Measurements from ENCODE around the gene CPS1.

Gene CPS1

DNA sequence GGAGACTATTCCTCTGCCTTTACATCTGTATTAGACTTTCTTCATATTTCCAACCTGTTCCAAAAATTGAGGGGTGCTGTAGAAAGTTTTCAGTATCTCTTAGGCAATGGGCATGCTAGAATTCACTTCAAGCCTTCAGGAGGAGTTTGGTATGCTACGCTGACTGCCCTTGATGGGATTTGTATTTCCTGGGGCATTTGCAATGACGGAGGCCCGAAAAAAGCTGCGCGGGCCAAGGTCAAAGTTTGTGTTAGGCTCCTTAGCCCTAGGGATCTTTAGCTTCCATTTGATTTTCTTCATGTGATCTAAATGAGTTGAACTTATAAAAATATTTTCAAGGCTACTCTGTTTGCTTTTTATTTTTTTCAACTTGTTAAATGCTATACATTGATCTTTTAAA is 5.1 kb downstream of the CPS1 start:
- TF ChIP-seq FOXP2 (optimal IDR thresholded peaks at IDR 0.05; ENCODE audit: borderline replicate concordance, extremely low read depth, extremely low read length, insufficient read depth) (no peak), POLR2AphosphoS5 (IDR thresholded peaks at IDR 0.05; ENCODE audit: low read depth, low read length) (no peak), SIN3A (IDR thresholded peaks at IDR 0.05; ENCODE audit: borderline replicate concordance, insufficient read depth, low read length) (no peak), TAF1 (IDR thresholded peaks at IDR 0.05; ENCODE audit: borderline replicate concordance, insufficient read depth, low read length) (no peak)
- TF ChIP-seq, protein P1, sequence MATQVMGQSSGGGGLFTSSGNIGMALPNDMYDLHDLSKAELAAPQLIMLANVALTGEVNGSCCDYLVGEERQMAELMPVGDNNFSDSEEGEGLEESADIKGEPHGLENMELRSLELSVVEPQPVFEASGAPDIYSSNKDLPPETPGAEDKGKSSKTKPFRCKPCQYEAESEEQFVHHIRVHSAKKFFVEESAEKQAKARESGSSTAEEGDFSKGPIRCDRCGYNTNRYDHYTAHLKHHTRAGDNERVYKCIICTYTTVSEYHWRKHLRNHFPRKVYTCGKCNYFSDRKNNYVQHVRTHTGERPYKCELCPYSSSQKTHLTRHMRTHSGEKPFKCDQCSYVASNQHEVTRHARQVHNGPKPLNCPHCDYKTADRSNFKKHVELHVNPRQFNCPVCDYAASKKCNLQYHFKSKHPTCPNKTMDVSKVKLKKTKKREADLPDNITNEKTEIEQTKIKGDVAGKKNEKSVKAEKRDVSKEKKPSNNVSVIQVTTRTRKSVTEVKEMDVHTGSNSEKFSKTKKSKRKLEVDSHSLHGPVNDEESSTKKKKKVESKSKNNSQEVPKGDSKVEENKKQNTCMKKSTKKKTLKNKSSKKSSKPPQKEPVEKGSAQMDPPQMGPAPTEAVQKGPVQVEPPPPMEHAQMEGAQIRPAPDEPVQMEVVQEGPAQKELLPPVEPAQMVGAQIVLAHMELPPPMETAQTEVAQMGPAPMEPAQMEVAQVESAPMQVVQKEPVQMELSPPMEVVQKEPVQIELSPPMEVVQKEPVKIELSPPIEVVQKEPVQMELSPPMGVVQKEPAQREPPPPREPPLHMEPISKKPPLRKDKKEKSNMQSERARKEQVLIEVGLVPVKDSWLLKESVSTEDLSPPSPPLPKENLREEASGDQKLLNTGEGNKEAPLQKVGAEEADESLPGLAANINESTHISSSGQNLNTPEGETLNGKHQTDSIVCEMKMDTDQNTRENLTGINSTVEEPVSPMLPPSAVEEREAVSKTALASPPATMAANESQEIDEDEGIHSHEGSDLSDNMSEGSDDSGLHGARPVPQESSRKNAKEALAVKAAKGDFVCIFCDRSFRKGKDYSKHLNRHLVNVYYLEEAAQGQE (IDR thresholded peaks at IDR 0.05; ENCODE audit: insufficient read depth in 1 of 2, low read depth in 2 of 2, low read length in 2 of 2): no peak

DNA sequence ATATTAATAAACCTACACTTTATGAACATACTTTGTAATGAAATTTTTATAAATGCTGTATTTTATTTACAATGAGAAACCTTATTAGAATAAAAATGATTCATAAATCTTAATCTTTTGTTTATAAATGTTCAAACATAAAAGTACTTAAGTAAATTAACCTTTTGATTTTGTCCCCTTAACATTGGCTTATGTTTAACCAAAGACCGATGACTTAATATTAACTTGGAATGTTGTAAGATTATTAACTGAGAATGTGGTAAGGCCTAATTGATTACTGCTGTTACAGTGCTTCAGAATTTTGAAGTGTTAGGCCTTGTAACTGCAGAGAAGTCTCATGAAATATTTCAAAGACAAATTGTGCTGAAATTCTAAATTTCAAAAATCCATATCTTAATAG is 5.7 kb downstream of the CPS1 start:
- TF ChIP-seq, protein P1 (IDR thresholded peaks at IDR 0.05; ENCODE audit: insufficient read depth in 1 of 2, low read depth in 2 of 2, low read length in 2 of 2): no peak
- TF ChIP-seq SIN3A (IDR thresholded peaks at IDR 0.05; ENCODE audit: borderline replicate concordance, insufficient read depth, low read length): no peak
- TF ChIP-seq POLR2AphosphoS5 (IDR thresholded peaks at IDR 0.05; ENCODE audit: low read depth, low read length): no peak
- TF ChIP-seq TAF1 (IDR thresholded peaks at IDR 0.05; ENCODE audit: borderline replicate concordance, insufficient read depth, low read length): no peak
- no peak for TF ChIP-seq FOXP2 (optimal IDR thresholded peaks at IDR 0.05; ENCODE audit: borderline replicate concordance, extremely low read depth, extremely low read length, insufficient read depth)

DNA sequence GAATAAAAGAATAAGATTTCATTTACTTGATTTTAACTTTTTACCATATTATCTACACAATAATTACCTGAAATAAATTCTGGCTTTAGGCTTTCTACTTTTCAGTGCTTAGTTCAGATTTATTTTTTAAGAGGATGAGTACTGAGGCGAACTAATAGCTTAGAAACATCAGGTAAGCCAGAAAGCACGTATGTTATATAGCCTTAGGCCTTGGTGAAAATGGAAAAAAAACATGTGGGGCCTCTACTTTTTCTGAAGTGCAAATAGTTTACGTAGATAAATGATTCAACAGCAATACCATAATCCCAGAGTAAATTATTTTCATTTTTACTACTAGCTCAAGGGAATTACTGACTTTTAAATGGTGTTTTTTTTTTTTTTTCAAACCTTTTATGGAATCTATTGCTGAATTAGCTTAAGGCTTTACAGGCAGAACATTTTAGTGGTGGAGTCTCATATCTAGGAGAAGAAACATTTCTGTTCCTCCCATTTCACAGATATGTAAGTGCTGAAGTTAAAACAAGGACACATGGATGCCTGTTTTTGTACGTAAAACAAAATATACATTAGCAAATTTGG is 6.2 kb downstream of the CPS1 start:
- TF ChIP-seq FOXP2 (optimal IDR thresholded peaks at IDR 0.05; ENCODE audit: borderline replicate concordance, extremely low read depth, extremely low read length, insufficient read depth): no peak
- TF ChIP-seq, protein P1 (IDR thresholded peaks at IDR 0.05; ENCODE audit: insufficient read depth in 1 of 2, low read depth in 2 of 2, low read length in 2 of 2): no peak
- TF ChIP-seq SIN3A (IDR thresholded peaks at IDR 0.05; ENCODE audit: borderline replicate concordance, insufficient read depth, low read length): no peak
- TF ChIP-seq POLR2AphosphoS5 (IDR thresholded peaks at IDR 0.05; ENCODE audit: low read depth, low read length): no peak
- TF ChIP-seq TAF1 (IDR thresholded peaks at IDR 0.05; ENCODE audit: borderline replicate concordance, insufficient read depth, low read length): no peak

DNA sequence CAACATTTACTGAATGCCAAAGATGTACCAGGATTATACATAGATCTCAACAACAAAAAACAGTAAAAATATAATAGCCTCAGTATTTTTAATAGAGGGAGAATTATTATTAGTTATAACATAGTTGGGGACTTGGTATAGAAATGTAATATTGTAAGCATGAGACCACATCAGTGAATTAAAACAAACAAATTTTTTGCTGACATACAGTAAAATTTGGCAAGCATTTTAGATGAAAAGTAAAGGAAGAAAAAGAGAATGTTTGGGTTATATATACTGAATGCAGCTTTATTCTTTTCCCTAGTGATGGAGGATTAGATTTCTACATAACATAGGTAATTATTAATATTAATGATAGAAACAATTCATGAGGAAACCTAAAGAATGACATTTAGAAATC is 10.9 kb downstream of the CPS1 start:
- TF ChIP-seq TAF1 (IDR thresholded peaks at IDR 0.05; ENCODE audit: borderline replicate concordance, insufficient read depth, low read length) (no peak), POLR2AphosphoS5 (IDR thresholded peaks at IDR 0.05; ENCODE audit: low read depth, low read length) (no peak), SIN3A (IDR thresholded peaks at IDR 0.05; ENCODE audit: borderline replicate concordance, insufficient read depth, low read length) (no peak), FOXP2 (optimal IDR thresholded peaks at IDR 0.05; ENCODE audit: borderline replicate concordance, extremely low read depth, extremely low read length, insufficient read depth) (no peak)
- TF ChIP-seq, protein P1 (IDR thresholded peaks at IDR 0.05; ENCODE audit: insufficient read depth in 1 of 2, low read depth in 2 of 2, low read length in 2 of 2): no peak

Measured in PFSK-1 (cell line).